Caco-2 (cell line): ENCODE results near the gene MED29. TPM values are rescaled to one million over a fixed set of nuclear protein-coding genes. Genes with fewer than 3 reads are reported as not detected.
A peak's percentile ranks its signal among the peaks of the same experiment; 100 is the strongest.

Experiments
- BruUV-seq: library from RNA; stranded (reverse); fragments of 400-500 nt; replicated peaks from 2 replicates; lab custom pipeline; 2021; lab: Mats Ljungman, UMichigan
- CTCF ChIA-PET: fragments of 300-600 bp; sonication (Branson Sonifier 250); formaldehyde crosslinking; loops from one replicate; lab custom pipeline; 2022; ENCODE audit warnings: antibody characterized with exemption; lab: Charles Lee
- POLR2A ChIA-PET: fragments of 300-600 bp; sonication (Branson Sonifier 250); formaldehyde crosslinking; loops from one replicate; lab custom pipeline; 2022; ENCODE audit warnings: antibody characterized with exemption; lab: Charles Lee
- DNase-seq, 2 experiments: peaks; one replicate each; pipeline versions ENCODE4 v3.0.0 to v3.0.0-alpha.2; 2020 to 2022
- H3K27me3 ChIP-seq: replicated peaks from 2 replicates; pipeline ENCODE4 v1.6.0; 2011; ENCODE audit warnings: low read length; ENCODE audit not compliant: control insufficient read depth, insufficient read depth
- H3K36me3 ChIP-seq: 2 replicates; pipeline ENCODE4 v1.5.1; 2011; ENCODE audit warnings: low read length; ENCODE audit not compliant: control insufficient read depth, insufficient read depth
- H3K4me1 ChIP-seq: fragments of 250-450 bp; sonication (Bioruptor Pico); 2 replicates; pipeline ENCODE4 v1.5.1; 2020; ENCODE audit warnings: mild to moderate bottlenecking
- H3K4me3 ChIP-seq: 2 replicates; pipeline ENCODE4 v1.5.1; 2011; ENCODE audit warnings: low read depth, mild to moderate bottlenecking, control low read depth, low read length
- H3K9me3 ChIP-seq: fragments of 250-450 bp; sonication (Bioruptor Pico); 2 replicates; pipeline ENCODE4 v1.5.1; 2020; ENCODE audit warnings: mild to moderate bottlenecking, moderate library complexity
- H3K27ac Mint-ChIP-seq: one replicate; pipeline ENCODE4 v1.8.0; 2022; ENCODE audit warnings: mixed read lengths; ENCODE audit not compliant: unreplicated experiment
- H3K27me3 Mint-ChIP-seq: one replicate; pipeline ENCODE4 v1.8.0; 2022; ENCODE audit warnings: mixed read lengths; ENCODE audit not compliant: insufficient read depth, unreplicated experiment
- H3K36me3 Mint-ChIP-seq: one replicate; pipeline ENCODE4 v1.8.0; 2022; ENCODE audit warnings: mild to moderate bottlenecking, mixed read lengths; ENCODE audit not compliant: insufficient read depth, unreplicated experiment
- H3K4me1 Mint-ChIP-seq: one replicate; pipeline ENCODE4 v1.8.0; 2022; ENCODE audit warnings: low read depth, mixed read lengths; ENCODE audit not compliant: unreplicated experiment
- H3K4me3 Mint-ChIP-seq: one replicate; pipeline ENCODE4 v1.8.0; 2022; ENCODE audit warnings: mild to moderate bottlenecking, moderate library complexity, mixed read lengths; ENCODE audit not compliant: unreplicated experiment
- H3K9me3 Mint-ChIP-seq: one replicate; pipeline ENCODE4 v1.8.0; 2022; ENCODE audit warnings: mixed read lengths; ENCODE audit not compliant: unreplicated experiment
- CTCF ChIP-seq, 2 experiments: fragments of 200-600 bp in 1 of 2; IDR thresholded peaks; 1 replicate in 1 of 2; 2 replicates in 1 of 2; pipeline versions ENCODE4 v1.5.1 to v1.8.0; 2011 to 2022; ENCODE audit warnings: antibody characterized with exemption in 1 of 2, control low read depth in 1 of 2, inconsistent platforms in 1 of 2, low read depth in 1 of 2, low read length in 1 of 2, mild to moderate bottlenecking in 1 of 2, moderate library complexity in 1 of 2; ENCODE audit not compliant: insufficient read depth in 1 of 2, severe bottlenecking in 1 of 2, unreplicated experiment in 1 of 2
- intact Hi-C: fragments of 100-400 bp; cut with micrococcal nuclease; formaldehyde crosslinking; loops from one replicate; pipeline ENCODE4 v1.10.0; 2022; ENCODE audit not compliant: unreplicated experiment
- total RNA-seq: library from RNA; stranded (reverse); gene quantifications from 2 replicates; pipeline ENCODE4 v1.2.3, GENCODE V29; 2022

Gene MED29
- total RNA-seq, 1 experiment from 2014 or later = 50.8 TPM

DNA sequence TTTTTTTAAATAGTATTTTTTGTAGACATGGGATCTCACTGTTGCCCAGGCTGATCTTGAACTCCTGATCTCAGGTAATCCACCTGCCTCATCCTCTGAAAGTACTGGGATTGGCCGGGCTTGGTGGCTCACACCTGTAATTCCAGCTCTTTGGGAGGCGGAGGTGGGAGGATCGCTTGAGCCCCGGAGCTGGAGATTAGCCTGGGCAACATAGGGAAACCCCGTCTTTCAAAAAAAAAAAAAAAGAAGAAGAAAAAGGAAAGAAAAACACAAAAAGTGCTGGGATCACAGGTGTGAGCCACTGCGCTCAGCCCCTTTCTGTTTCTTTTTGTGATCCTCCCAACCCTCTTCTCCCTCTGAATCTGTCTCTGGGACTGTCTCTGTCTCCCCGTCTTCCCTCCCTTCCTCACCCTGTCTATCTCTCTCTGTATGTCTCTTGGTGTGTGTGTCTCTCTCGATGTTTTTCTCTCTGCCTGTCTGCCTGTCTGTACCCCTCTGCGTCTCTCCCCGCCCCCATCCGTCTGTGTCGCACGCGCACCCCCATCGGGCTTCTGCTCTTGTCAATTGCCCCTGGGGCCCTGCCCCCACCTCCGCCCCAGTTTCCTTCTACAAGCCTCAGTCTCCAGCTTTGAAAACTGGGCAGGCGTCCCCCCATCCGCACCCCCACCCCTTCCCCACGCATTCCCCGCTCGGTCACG, 14.9 kb downstream of the MED29 start:
- Histone ChIP-seq H3K27me3 (no peaks in the 10 kb centered on the region), H3K4me1 (peaks cover 38% of the 10 kb centered on the region), H3K4me3 (peak overlapping the region; percentile 94), H3K9me3 (no peaks in the 10 kb centered on the region), H3K36me3 (peaks cover 4% of the 10 kb centered on the region; the same call in 1 of the 2 replicates)
- peaks cover 85% of the 10 kb centered on the region for H3K36me3 Mint-ChIP-seq
- no peak for DNase-seq
- ChIA-PET CTCF (interaction anchor here (0.6 to 4.1 kb wide), 2 partner anchors 9 to 643 kb away, joined by 4 to 17 read pairs; no protein-coding TSS in a partner anchor), POLR2A (interaction anchor here (0.6 to 4.1 kb wide), 5 partner anchors 8 to 30 kb away, joined by 3 to 27 read pairs (median 5); partner anchors contain the start of genes MED29, PAF1 and RPS16)
- H3K4me3 Mint-ChIP-seq = peak overlapping the region; percentile 77
- peaks cover 31% of the 10 kb centered on the region for H3K4me1 Mint-ChIP-seq
- no peaks in the 10 kb centered on the region for H3K9me3 Mint-ChIP-seq
- TF ChIP-seq CTCF (IDR thresholded peaks at IDR 0.05; ENCODE audit: insufficient read depth in 1 of 2, low read depth in 1 of 2, low read length in 1 of 2, severe bottlenecking in 1 of 2, unreplicated experiment in 1 of 2) = no peak
- no peaks in the 10 kb centered on the region for H3K27me3 Mint-ChIP-seq
- H3K27ac Mint-ChIP-seq = peak overlapping the region; percentile 90
- intact Hi-C loops = no loop called here
- no TSS peak for BruUV-seq

- Mint-ChIP-seq H3K4me1 (peaks cover 32% of the 10 kb centered on the region), H3K36me3 (peaks cover 85% of the 10 kb centered on the region), H3K9me3 (no peaks in the 10 kb centered on the region), H3K4me3 (peak within 1 kb of the TSS; percentile 77), H3K27me3 (no peaks in the 10 kb centered on the region), H3K27ac (peak within 1 kb of the TSS; percentile 90)
- peak within 1 kb of the TSS; percentile 94 for H3K4me3 ChIP-seq
- no TSS peak for BruUV-seq
- POLR2A ChIA-PET = interaction anchor here (0.6 to 4.1 kb wide), 6 partner anchors 9 to 64 kb away, joined by 3 to 27 read pairs (median 4); partner anchors contain the start of genes MED29, PAF1, RPS16 and SAMD4B
- no peaks in the 10 kb centered on the region for H3K9me3 ChIP-seq
- H3K36me3 ChIP-seq = peaks cover 4% of the 10 kb centered on the region; the same call in 1 of the 2 replicates
- intact Hi-C loops = no loop called here
- no peaks in the 10 kb centered on the region for H3K27me3 ChIP-seq
- peak in 1 of 2 experiments; percentile 0 for TF ChIP-seq CTCF (IDR thresholded peaks at IDR 0.05; ENCODE audit: insufficient read depth in 1 of 2, low read depth in 1 of 2, low read length in 1 of 2, severe bottlenecking in 1 of 2, unreplicated experiment in 1 of 2)
- CTCF ChIA-PET = interaction anchor here (0.6 to 4.1 kb wide), 2 partner anchors 9 to 644 kb away, joined by 4 to 17 read pairs; no protein-coding TSS in a partner anchor
- H3K4me1 ChIP-seq = peaks cover 36% of the 10 kb centered on the region
- DNase-seq = peak; percentile 89
These were observed 15.7 kb downstream of the MED29 start, which contains the start of gene ZFP36 for GRCh38 chr19:39406656-39407409. ZFP36 (plus strand) TSS chr19:39406847; CDS start chr19:39406905, 58 bp downstream.

- DNase-seq = no peak
These were observed 16.2 kb downstream of the MED29 start for GRCh38 chr19:39407410-39407659.

More at GRCh38 chr19:39407410-39407659, 16.2 kb downstream of the MED29 start:
- Histone ChIP-seq H3K36me3 (peaks cover 4% of the 10 kb centered on the region; the same call in 1 of the 2 replicates), H3K4me1 (peaks cover 31% of the 10 kb centered on the region), H3K27me3 (no peaks in the 10 kb centered on the region), H3K4me3 (peak overlapping the region; percentile 94), H3K9me3 (no peaks in the 10 kb centered on the region)
- Mint-ChIP-seq H3K4me1 (peaks cover 37% of the 10 kb centered on the region), H3K27me3 (peaks cover 3% of the 10 kb centered on the region), H3K9me3 (no peaks in the 10 kb centered on the region), H3K4me3 (peak overlapping the region; percentile 77), H3K36me3 (peaks cover 85% of the 10 kb centered on the region), H3K27ac (peak overlapping the region; percentile 90)
- POLR2A ChIA-PET = interaction anchor here (0.8 to 4.1 kb wide), 3 partner anchors 9 to 65 kb away, joined by 3 to 27 read pairs (median 3); partner anchors contain the start of genes MED29, PAF1 and SAMD4B
- TF ChIP-seq CTCF (IDR thresholded peaks at IDR 0.05; ENCODE audit: insufficient read depth in 1 of 2, low read depth in 1 of 2, low read length in 1 of 2, severe bottlenecking in 1 of 2, unreplicated experiment in 1 of 2) = no peak
- BruUV-seq = no TSS peak
- CTCF ChIA-PET = interaction anchor here (4.1 kb wide), 1 partner anchor 10 kb away, joined by 17 read pairs; no protein-coding TSS in a partner anchor
- intact Hi-C loops = no loop called here
